DMS114 treated with DMSO at 0.1 percent for 48 hours (cell line): ENCODE data around the gene KRTAP10-10.
"Not testable (repeated sequence)": the region's sequence is repeated elsewhere in the genome, so short reads cannot be mapped to it uniquely, and the experiment has no call there.

Experiments used
- DNase-seq: peaks from one replicate; lab custom pipeline; 2025; ENCODE audit not compliant: unreplicated experiment; lab: John Stamatoyannopoulos, UW

KRTAP10-10 gene

DNA sequence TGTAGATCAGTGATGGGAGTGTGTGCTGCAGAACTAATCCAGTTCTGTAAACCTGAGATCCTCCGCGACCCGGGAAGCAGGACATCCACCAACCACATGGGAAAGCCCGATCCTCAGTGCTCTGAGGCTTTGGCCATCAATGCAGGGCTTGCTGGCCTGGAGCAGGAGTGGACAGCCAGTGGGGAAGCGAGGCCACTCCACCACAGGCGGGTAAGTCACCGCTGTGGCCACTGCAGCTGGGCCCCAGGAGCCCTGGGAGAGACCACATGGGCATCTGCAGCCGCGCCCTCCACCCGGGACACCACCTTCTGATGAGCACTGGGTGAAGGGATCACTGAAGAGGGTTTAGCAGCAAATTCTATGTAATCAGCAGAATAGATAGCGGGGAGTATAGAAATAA, 44.0 kb downstream of the KRTAP10-10 start:
- no peak for DNase-seq

DNA sequence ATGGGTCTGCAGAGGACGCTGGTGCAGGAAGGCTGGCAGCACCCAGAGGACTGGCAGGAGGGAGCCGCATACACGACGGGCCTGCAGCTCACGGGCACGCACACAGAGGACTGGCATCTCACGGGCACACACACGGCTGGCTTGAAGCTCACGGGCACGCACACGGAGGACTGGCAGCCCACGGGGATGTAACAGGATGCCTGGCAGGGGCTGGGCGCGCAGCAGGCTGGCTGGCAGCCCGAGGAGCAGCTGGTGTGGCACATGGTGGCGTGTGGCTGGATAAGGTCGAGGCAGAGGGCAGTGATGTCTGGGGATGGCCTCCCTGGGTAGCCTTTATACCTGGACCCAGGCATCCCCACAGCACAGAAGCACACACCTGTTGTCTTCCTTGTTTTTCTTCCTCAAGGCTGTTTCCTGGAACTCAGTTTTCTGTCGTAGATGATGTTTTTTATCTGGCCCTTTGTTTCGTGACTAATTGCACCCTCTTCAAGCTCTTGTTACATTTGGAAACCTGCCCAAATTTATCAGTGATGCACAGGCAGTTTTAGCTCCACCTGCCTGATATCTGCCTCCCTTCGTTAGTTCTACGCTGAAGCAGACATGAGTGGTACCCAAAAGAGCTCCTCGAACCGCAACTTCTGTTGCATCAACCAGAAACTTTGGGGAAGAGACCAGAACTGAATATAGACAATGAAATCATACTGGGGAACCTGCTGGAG, 44.9 kb downstream of the KRTAP10-10 start, which contains the start of gene KRTAP12-1:
TSS of gene KRTAP12-1 (minus strand) at position 303 of the 719 bp plus-strand sequence. CDS start at position 263, 40 bp downstream.
- no peak for DNase-seq

DNA sequence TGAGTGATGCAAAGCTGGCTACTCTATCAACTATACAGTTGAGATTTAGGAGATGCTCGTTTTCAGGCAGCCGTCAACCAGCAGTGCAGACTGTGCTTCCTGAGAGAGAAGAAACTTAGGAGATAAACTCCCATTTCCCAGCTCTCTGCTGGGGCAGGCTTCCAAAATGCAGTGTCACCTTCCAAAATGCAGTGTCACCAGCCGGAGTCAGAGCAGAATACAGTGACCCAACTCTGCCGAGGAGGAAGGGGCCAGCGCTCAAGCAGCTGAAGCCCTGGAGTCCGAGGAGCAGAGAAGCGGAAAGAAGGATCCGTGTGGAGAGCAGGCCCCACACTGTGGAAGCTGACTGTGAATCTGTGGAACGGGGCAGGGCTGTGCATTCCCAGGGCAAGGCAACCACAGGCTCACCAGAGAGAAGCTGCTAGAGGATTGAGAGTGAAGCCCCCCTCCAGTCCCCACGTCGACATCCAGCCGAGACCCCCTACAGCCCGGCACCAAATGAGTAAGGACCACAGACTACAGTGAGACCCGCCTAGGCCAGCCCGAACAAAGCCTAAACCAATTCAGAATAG, 45.5 kb downstream of the KRTAP10-10 start:
- no peak for DNase-seq

DNA sequence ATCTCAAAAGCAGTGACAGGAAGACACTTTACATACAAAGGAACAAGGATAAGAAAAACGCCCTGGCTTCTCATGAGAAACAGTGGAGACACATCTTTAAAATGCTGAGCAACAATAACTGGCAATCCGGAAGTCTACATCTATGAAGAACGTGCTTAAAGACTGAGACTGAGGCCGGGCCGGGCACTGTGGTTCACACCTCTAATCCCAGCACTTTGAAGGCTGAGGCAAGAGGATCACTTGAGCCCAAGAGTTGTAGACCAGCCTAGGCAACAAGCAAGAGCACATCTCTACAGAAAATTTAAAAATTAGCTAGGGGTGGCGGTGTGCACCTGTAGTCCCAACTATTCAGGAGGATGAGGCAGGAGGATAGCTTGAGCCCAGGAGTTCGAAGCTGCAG, 46.9 kb downstream of the KRTAP10-10 start:
- DNase-seq: no peak

DNA sequence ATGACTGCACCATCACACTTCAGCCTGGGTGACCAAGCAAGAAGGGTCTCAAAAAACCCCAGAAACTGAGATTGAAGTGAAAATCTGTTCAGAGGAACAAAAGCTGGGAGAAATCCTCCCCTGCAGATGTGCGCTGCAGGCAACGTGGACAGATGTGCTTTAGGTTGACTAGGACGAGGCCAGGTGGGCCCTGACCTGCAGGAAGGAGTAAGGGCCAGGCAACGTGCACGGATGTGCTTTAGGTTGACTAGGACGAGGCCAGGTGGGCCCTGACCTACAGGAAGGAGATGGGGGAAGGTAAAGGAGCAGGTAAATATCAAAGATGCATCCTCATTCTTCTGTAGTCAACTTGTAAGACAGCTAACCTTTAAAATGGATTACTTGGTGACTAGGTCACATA, 47.3 kb downstream of the KRTAP10-10 start:
- DNase-seq: no peak

DNA sequence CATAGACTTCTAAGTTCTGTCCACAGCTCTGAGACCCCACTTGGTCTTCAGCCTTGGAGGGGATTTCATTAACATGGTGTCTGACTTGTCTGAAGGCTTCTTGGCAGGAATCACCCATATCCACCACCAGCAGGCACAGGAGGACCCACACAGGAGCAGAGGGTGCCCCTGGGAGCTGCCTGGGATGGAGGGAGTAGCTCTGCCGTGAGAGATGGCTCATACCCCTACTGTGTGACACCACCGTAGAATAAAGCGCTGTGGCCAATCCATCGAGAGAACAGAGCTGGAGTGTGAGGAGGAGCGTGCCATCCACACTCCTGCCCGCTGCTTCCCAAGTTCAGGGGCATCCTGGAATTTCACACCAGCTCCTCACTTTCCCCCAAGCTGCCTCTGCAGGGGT, 47.9 kb downstream of the KRTAP10-10 start:
- DNase-seq: not testable (repeated sequence)

DNA sequence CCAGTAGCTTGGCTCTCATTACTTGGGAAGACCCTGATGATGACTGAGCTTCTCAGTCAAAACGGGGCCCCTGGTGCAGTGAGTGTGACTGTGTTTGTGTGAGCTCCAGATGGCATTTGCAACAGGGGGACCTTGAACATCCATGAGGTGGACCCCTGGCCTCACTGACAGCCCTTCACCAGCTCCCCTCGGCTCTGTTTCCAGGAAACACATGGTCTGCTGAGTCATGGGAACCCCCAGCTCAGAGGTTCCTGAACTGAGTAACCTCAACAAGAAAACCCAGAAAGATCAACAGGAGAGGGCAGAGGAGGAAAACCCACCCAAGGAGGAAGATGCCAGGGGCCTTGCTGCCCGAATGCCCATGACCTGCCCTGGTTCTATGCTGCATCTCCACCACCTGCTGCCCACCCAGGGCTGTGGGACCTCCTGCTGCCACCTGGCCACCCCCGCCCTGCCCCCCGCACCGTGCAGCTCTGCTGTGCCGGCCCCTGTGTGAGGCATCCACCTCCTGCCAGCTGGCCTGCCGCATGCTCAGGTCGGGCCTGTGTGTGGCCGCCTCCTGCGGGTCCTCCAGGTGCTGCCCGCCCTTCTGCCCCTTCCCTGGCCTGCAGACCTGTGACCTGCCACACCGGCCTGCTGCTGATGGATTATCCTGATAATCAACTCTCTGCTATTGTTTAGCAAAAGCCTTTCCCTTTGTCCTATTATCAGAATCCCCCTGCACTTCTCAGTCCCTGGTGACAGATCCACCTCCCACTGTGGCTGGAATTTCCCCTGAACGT, 49.0 kb downstream of the KRTAP10-10 start:
- no peak for DNase-seq

DNA sequence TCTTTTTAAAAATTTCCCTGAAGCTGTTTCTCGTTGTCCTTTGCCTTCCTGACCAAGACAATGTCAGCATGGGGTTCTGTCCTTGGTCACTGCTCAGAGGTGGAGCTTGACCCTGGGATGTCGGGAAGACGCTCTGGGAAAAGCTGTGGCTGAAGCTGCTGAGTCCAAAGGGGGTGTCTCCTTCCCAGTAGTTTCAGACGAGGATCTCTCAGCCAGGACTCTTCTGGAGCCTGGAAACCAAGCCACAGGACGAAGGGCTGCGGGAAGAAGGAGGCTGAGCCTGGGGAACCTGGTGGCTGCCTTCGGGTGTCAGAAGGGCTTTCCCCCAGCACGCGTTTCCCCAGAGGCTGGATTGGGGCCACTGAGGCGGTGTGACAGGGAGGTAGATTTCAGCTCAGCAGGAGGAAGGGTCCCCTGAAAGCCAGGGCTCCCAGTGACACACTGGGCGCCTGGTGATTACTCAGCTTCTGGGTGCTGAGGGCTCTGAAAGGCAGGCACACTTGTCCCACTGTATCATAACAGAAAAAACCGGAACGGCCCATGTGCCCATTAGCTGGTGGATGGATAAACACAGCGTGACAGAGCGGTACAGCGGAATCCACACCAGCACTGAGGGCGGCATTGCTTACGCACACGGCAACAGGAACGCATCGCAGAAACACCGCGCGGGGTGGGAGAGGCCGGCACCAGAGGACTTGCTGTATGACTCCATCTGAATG, 49.8 kb downstream of the KRTAP10-10 start:
- no peak for DNase-seq

DNA sequence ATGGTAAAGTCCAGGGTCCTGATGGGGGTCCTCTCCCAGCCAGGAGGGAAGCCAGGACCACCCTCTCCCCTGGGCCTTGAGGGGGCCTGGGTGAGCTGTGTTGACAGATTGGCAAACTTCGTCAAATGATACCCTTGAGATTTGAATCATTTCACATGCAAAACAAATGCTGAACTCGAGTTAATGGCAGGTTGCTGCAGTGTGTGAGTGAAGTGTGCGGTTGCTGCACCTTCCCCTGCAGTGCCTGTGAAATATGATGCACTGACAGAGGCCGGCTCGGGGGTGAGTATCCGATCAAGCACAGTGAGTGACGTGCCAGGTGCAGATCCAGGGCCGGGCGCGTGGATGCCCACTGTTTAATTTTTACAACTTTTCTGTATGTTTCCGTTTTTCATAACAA, 50.5 kb downstream of the KRTAP10-10 start:
- no peak for DNase-seq
